K562 (cell line): Measurements from ENCODE around the gene SIM2. TPM values are rescaled to one million over a fixed set of nuclear protein-coding genes. Genes with fewer than 3 reads are reported as not detected.

Experiments used
- ATAC-seq: fragments of 200-7000 bp; cut with Tn5 transposase; 3 replicates; pipeline ENCODE4 v1.9.1; 2020; ENCODE audit warnings: moderate library complexity
- BruUV-seq: library from RNA; stranded (reverse); fragments of 400-500 nt; replicated peaks from 2 replicates; lab custom pipeline; 2021; lab: Mats Ljungman, UMichigan
- CTCF ChIA-PET: fragments of 300-600 bp; formaldehyde crosslinking; extraction: SDS; loops from one replicate; lab custom pipeline; 2021; ENCODE audit warnings: low intra/inter-chr PET ratio; lab: Yijun Ruan, JAX
- POLR2A ChIA-PET: fragments of 300-600, 350-650 bp; sonication (Branson Sonifier 250); formaldehyde crosslinking; extraction: SDS; loops from one replicate; lab custom pipeline; 2021; ENCODE audit warnings: antibody characterized with exemption, inconsistent platforms; lab: Yijun Ruan, JAX
- DNase-seq, 4 experiments: peaks; one replicate each; pipeline versions ENCODE4 v3.0.0 to v3.0.0-alpha.2; 2011 to 2018; ENCODE audit warnings: low spot score in 3 of 4, mixed read lengths in 3 of 4; ENCODE audit errors: extremely low read depth in 1 of 4
- FAIRE-seq: peaks from 2 replicates; lab custom pipeline; 2011; peaks lifted over from hg19 to GRCh38; lab: Jason Lieb, UNC
- H2AFZ ChIP-seq: 2 replicates; pipeline ENCODE4 v1.6.0; 2011; ENCODE audit warnings: low read depth, low read length, control low read depth, inconsistent platforms
- H3K27ac ChIP-seq: fragments of 200-600 bp; 3 replicates; pipeline ENCODE4 v1.8.0; 2011; ENCODE audit warnings: low read depth, mild to moderate bottlenecking, control low read depth, inconsistent platforms, low read length, moderate library complexity, mixed read lengths; ENCODE audit errors: extremely low read depth
- H3K27me3 ChIP-seq, 2 experiments: fragments of 300-600 bp in 1 of 2; 2 replicates in 1 of 2; 3 replicates in 1 of 2; pipeline versions ENCODE4 v1.6.0 to v1.8.0; 2011; ENCODE audit warnings: inconsistent platforms in 2 of 2, low read length in 2 of 2, mild to moderate bottlenecking in 1 of 2, mixed read lengths in 1 of 2, moderate library complexity in 1 of 2; ENCODE audit not compliant: control insufficient read depth in 2 of 2, insufficient read depth in 2 of 2
- H3K36me3 ChIP-seq: fragments of 300-600 bp; 3 replicates; pipeline ENCODE4 v1.8.0; 2011; ENCODE audit warnings: mild to moderate bottlenecking, low read length, inconsistent platforms; ENCODE audit not compliant: control insufficient read depth, insufficient read depth
- H3K4me1 ChIP-seq, 2 experiments: fragments of 200-600 bp in 1 of 2; replicated peaks in 1 of 2; 2 replicates in 1 of 2; 3 replicates in 1 of 2; pipeline versions ENCODE4 v1.5.1 to v1.8.0; 2011; ENCODE audit warnings: inconsistent platforms in 2 of 2, low read length in 2 of 2, mild to moderate bottlenecking in 1 of 2, mixed read lengths in 1 of 2, moderate library complexity in 1 of 2; ENCODE audit not compliant: control insufficient read depth in 2 of 2, insufficient read depth in 2 of 2
- H3K4me2 ChIP-seq: 2 replicates; pipeline ENCODE4 v1.6.1; 2011; ENCODE audit warnings: low read length, control low read depth, inconsistent platforms, mixed read lengths; ENCODE audit not compliant: insufficient read depth
- H3K4me3 ChIP-seq: fragments of 200-600 bp; sonication (generic), shearing (Covaris generic); 2 replicates; pipeline ENCODE4 v1.5.1; 2016; ENCODE audit warnings: control low read depth, inconsistent platforms
- H3K79me2 ChIP-seq: fragments of 200-600 bp; 3 replicates; pipeline ENCODE4 v1.8.0; 2011; ENCODE audit warnings: low read length, inconsistent platforms; ENCODE audit not compliant: control insufficient read depth, insufficient read depth
- H3K9ac ChIP-seq, 2 experiments: 2 replicates each; pipeline versions ENCODE4 v1.6.0 to v1.6.1; 2011; ENCODE audit warnings: low read depth in 2 of 2, low read length in 2 of 2, control low read depth in 1 of 2, inconsistent platforms in 1 of 2, mild to moderate bottlenecking in 1 of 2, mixed read lengths in 1 of 2; ENCODE audit not compliant: insufficient read depth in 1 of 2
- H3K9me1 ChIP-seq: one replicate; pipeline ENCODE4 v1.6.0; 2011; ENCODE audit warnings: inconsistent platforms, mild to moderate bottlenecking, low read length, moderate library complexity; ENCODE audit not compliant: control insufficient read depth, insufficient read depth
- H3K9me3 ChIP-seq: replicated peaks from 2 replicates; pipeline ENCODE4 v1.5.1; 2011; ENCODE audit warnings: low read depth, low read length, inconsistent platforms; ENCODE audit not compliant: control insufficient read depth, insufficient read depth
- H4K20me1 ChIP-seq: replicated peaks from 2 replicates; pipeline ENCODE4 v1.6.1; 2011; ENCODE audit warnings: low read length, inconsistent platforms, mixed read lengths; ENCODE audit not compliant: control insufficient read depth, insufficient read depth
- CBFA2T2 ChIP-seq: fragments of 450-650 bp; conservative IDR thresholded peaks from 2 replicates; pipeline ENCODE4 v1.6.1; 2017; ENCODE audit warnings: mild to moderate bottlenecking
- CBX8 ChIP-seq: fragments of 200-600 bp; sonication (generic); IDR thresholded peaks from 2 replicates; pipeline ENCODE4 v1.6.1; 2012; ENCODE audit warnings: borderline replicate concordance, mixed run types, low read depth, mild to moderate bottlenecking, moderate library complexity, mixed read lengths, low read length, control low read depth, inconsistent platforms; ENCODE audit not compliant: poor library complexity, severe bottlenecking; ENCODE audit errors: extremely low read depth
- CEBPZ ChIP-seq: fragments of 150-350 bp; IDR thresholded peaks from 2 replicates; pipeline ENCODE4 v1.6.1; 2014; ENCODE audit warnings: low read depth, mild to moderate bottlenecking, low read length, borderline replicate concordance
- CHCHD3 ChIP-seq: fragments of 250-450 bp; sonication (Bioruptor Pico); IDR thresholded peaks from 2 replicates; pipeline ENCODE4 v2.1.2; 2022; ENCODE audit warnings: mild to moderate bottlenecking
- KLF16 ChIP-seq: IDR thresholded peaks from 2 replicates; pipeline ENCODE4 v1.6.1; 2016; ENCODE audit warnings: antibody characterized with exemption
- NRF1 ChIP-seq, 2 experiments: fragments of 450-650 bp; IDR thresholded peaks in 1 of 2; conservative IDR thresholded peaks in 1 of 2; 2 replicates each; pipeline ENCODE4 v1.6.1; 2014; ENCODE audit warnings: mild to moderate bottlenecking in 2 of 2
- PRPF4 ChIP-seq: fragments of 200-400 bp; formaldehyde crosslinking; IDR thresholded peaks from one replicate; pipeline ENCODE4 v1.6.1; 2017; ENCODE audit warnings: low read length, low read depth, mild to moderate bottlenecking; ENCODE audit not compliant: insufficient read depth, poor library complexity, severe bottlenecking
- WHSC1 ChIP-seq: IDR thresholded peaks from one replicate; pipeline ENCODE4 v1.6.1; 2012; ENCODE audit warnings: low read length, control low read depth, inconsistent platforms
- ZNF277 ChIP-seq: fragments of 250-450 bp; sonication (Bioruptor Pico); IDR thresholded peaks from 2 replicates; pipeline ENCODE4 v1.8.0; 2022; ENCODE audit warnings: inconsistent platforms, mild to moderate bottlenecking, moderate library complexity, borderline replicate concordance
- ZNF75A ChIP-seq: fragments of 450-650 bp; formaldehyde crosslinking; IDR thresholded peaks from 2 replicates; pipeline ENCODE4 v1.4.0; 2020; ENCODE audit warnings: mild to moderate bottlenecking
- ZNF785 ChIP-seq: fragments of 250-450 bp; sonication (Bioruptor Pico); IDR thresholded peaks from 2 replicates; pipeline ENCODE4 v1.4.0; 2020; ENCODE audit warnings: mild to moderate bottlenecking
- WGBS: fragments of 100-300 bp; shearing (Covaris generic); methylation state at CpG from one replicate; pipeline ENCODE4 v1.1.6; 2016; ENCODE audit warnings: low coverage, mixed read lengths; ENCODE audit not compliant: insufficient coverage; ENCODE audit errors: missing lambda C conversion rate; 5-methylcytosine and 5-hydroxymethylcytosine counted together
- in situ Hi-C: fragments of 300-500 bp; cut with MboI; formaldehyde crosslinking; loops from 4 replicates; pipeline ENCODE4 v1.15.0; 2018; ENCODE audit warnings: inconsistent platforms, mixed read lengths
- intact Hi-C: fragments of 100-400 bp; cut with micrococcal nuclease; formaldehyde crosslinking; loops from 2 replicates; pipeline ENCODE4 v1.14.2; 2022
- polyA plus RNA-seq, 8 experiments: library from polyadenylated mRNA; depleted of rRNA in 4 of 8; stranded (reverse) in 5 of 8; unstranded in 3 of 8; fragments of >200 nt; fragmentation: Nextera tagmentation in 2 of 8; fragmentation: Illumina TruSeq in 1 of 8; extraction: Ambion mirVana in 2 of 8; extraction: Trizol in 1 of 8; gene quantifications; 2 replicates each; pipeline versions ENCODE4 v1.2.1 to v1.2.3, GENCODE V29; 2011 to 2014; ENCODE audit warnings: inconsistent platforms in 1 of 8, missing spikeins in 1 of 8
- total RNA-seq, 7 experiments: library from RNA; depleted of rRNA in 6 of 7; stranded (reverse); fragments of >200 nt in 6 of 7; fragmentation: Illumina TruSeq in 2 of 7; extraction: Trizol in 2 of 7; gene quantifications; 2 replicates each; pipeline versions ENCODE4 v1.2.1 to v1.2.3, GENCODE V29; 2011 to 2021; ENCODE audit warnings: low replicate concordance in 1 of 7

SIM2 gene
- total and polyA plus RNA-seq, 9 of the 15 experiments (the other 6 are each of a cell fraction or from before 2014, with no cell fraction given) = 0.07 to 0.11 (median 0.08) TPM; not detected in 6

GRCh38 chr21:36676039-36676950 lies 22.6 kb upstream of the SIM2 start (continued):
- TF ChIP-seq ZNF277 (no peak), ZNF75A (no peak), PRPF4 (no peak), KLF16 (no peak), CBX8 (no peak), CHCHD3 (no peak), WHSC1 (no peak), ZNF785 (CRISPR knock-in tag) (no peak)

GRCh38 chr21:36677443-36677842 lies 21.5 kb upstream of the SIM2 start:
- no peaks in the 10 kb centered on the region for H3K9me3 ChIP-seq
- no peaks in the 10 kb centered on the region for H4K20me1 ChIP-seq
- in situ Hi-C loops = no loop called here
- ATAC-seq = no peak
- DNase-seq = no peak
- H2AFZ ChIP-seq = no peak overlapping the region
- peaks cover 0 to 14% of the 10 kb centered on the region in 2 experiments; a peak in 3 of 5 replicates for H3K27me3 ChIP-seq
- ChIA-PET CTCF (no interaction called here), POLR2A (no interaction called here)
- H3K9ac ChIP-seq = no peak overlapping the region
- no peak overlapping the region for H3K4me2 ChIP-seq
- BruUV-seq = no TSS peak
- FAIRE-seq = no peak
- WGBS = 0% methylated on average over 2 of the region's 2 CpGs
- H3K79me2 ChIP-seq = no peaks in the 10 kb centered on the region
- no peaks in the 10 kb centered on the region for H3K9me1 ChIP-seq
- H3K36me3 ChIP-seq = no peaks in the 10 kb centered on the region
- intact Hi-C loops = no loop called here
- H3K27ac ChIP-seq = no peak overlapping the region
- H3K4me1 ChIP-seq = no peaks in the 10 kb centered on the region
- H3K4me3 ChIP-seq = no peak overlapping the region
- TF ChIP-seq CBFA2T2 (no peak), CEBPZ (no peak), NRF1 (conservative IDR thresholded peaks at IDR 0.05 in 1 of 2, IDR thresholded peaks at IDR 0.05 in 1 of 2) (no peak)
